Gastroesophageal sphincter (tissue), 4 donors: ENCODE data around the gene TCTA. TPM values are rescaled to one million over a fixed set of nuclear protein-coding genes. Genes with fewer than 3 reads are reported as not detected.
A peak's percentile ranks its signal among the peaks of the same experiment; 100 is the strongest.

ENCODE experiments used
- ATAC-seq: fragments of 150-250 bp; one replicate; pipeline ENCODE4 v1.9.1; 2016; ENCODE audit warnings: mild to moderate bottlenecking, moderate library complexity
- H3K27ac ChIP-seq, 4 donors: fragments of 200-600 bp; sonication (generic) in 3 of 4; 1 replicate in 3 of 4; 2 replicates in 1 of 4; pipeline ENCODE4 v1.5.1; 2016 to 2019
- H3K27me3 ChIP-seq: fragments of 200-600 bp; sonication (generic); one replicate; pipeline ENCODE4 v1.5.1; 2019
- H3K36me3 ChIP-seq, 2 donors: fragments of 200-600 bp; sonication (generic); one replicate each; pipeline ENCODE4 v1.5.1; 2019; ENCODE audit warnings: control low read depth in 1 of 2
- H3K4me1 ChIP-seq, 3 donors: fragments of 200-600 bp; sonication (generic); 1 replicate in 2 of 3; 2 replicates in 1 of 3; pipeline ENCODE4 v1.5.1; 2016 to 2019; ENCODE audit warnings: control low read depth in 2 of 3
- H3K4me3 ChIP-seq, 2 donors: fragments of 200-600 bp; sonication (generic); one replicate each; pipeline ENCODE4 v1.5.1; 2019; ENCODE audit warnings: mild to moderate bottlenecking in 1 of 2, moderate library complexity in 1 of 2
- H3K9me3 ChIP-seq, 3 donors: fragments of 200-600 bp; sonication (generic); one replicate each; pipeline ENCODE4 v1.5.1; 2017 to 2019; ENCODE audit warnings: control low read depth in 2 of 3
- EP300 ChIP-seq: sonication (generic); formaldehyde crosslinking; IDR thresholded peaks from one replicate; pipeline ENCODE4 v1.6.1; 2017; ENCODE audit warnings: antibody characterized with exemption, mild to moderate bottlenecking
- POLR2A ChIP-seq, 2 donors: fragments of 450-650 bp; IDR thresholded peaks; one replicate each; pipeline ENCODE4 v1.6.1; 2017; ENCODE audit warnings: antibody characterized with exemption in 2 of 2, mild to moderate bottlenecking in 2 of 2, moderate library complexity in 1 of 2
- POLR2AphosphoS5 ChIP-seq: sonication (generic); formaldehyde crosslinking; IDR thresholded peaks from one replicate; pipeline ENCODE4 v1.6.1; 2017; ENCODE audit warnings: antibody characterized with exemption
- WGBS, 2 donors: methylation state at CpG; one replicate each; pipeline ENCODE4 v1.1.5; 2018; ENCODE audit warnings: low coverage in 1 of 2; 5-methylcytosine and 5-hydroxymethylcytosine counted together
- total RNA-seq, 4 donors: library from RNA; depleted of rRNA; stranded (reverse); fragments of >200 nt; gene quantifications; one replicate each; pipeline ENCODE4 v1.1.0, GENCODE V29; 2016
- TF ChIP-seq, protein P1 (sequence below), 4 experiments: fragments of 200-600 bp in 2 of 4; fragments of 450-650 bp in 2 of 4; sonication (generic) in 1 of 4; IDR thresholded peaks; one replicate each; pipeline ENCODE4 v1.5.1; 2017 to 2019; ENCODE audit warnings: antibody characterized with exemption in 4 of 4, mild to moderate bottlenecking in 2 of 4, moderate library complexity in 2 of 4

TCTA gene
- total RNA-seq, 4 donors from 2014 or later, result 18.6 to 32.1 (median 25.6) TPM

DNA sequence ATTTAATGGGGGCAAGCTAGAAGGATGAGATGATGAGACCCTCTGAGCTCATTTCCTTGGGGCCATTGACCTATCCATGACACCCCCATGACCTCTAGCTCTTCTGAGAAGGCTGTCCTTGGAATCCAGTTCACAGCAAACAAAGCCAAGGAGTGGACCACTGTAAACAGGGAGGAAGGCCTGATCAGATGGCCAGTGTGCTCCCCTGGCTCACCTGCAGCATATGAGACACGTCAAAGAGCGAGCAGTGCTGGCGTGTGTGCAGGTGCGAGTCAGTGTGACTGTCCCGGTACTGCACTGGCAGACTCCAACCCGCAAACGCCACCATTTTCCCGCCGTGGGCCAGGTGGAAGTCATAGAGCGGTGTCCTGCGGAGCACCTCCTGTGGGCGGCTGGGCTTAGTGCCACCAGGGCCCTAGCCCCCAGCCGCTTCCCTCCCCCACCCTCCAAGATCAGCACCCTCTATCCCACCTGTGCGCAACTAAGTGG is 9.7 kb downstream of the TCTA start:
- no peak for TF ChIP-seq POLR2A (IDR thresholded peaks at IDR 0.05)
- TF ChIP-seq POLR2AphosphoS5, result no peak
- no peak for TF ChIP-seq EP300
- TF ChIP-seq, protein P1, sequence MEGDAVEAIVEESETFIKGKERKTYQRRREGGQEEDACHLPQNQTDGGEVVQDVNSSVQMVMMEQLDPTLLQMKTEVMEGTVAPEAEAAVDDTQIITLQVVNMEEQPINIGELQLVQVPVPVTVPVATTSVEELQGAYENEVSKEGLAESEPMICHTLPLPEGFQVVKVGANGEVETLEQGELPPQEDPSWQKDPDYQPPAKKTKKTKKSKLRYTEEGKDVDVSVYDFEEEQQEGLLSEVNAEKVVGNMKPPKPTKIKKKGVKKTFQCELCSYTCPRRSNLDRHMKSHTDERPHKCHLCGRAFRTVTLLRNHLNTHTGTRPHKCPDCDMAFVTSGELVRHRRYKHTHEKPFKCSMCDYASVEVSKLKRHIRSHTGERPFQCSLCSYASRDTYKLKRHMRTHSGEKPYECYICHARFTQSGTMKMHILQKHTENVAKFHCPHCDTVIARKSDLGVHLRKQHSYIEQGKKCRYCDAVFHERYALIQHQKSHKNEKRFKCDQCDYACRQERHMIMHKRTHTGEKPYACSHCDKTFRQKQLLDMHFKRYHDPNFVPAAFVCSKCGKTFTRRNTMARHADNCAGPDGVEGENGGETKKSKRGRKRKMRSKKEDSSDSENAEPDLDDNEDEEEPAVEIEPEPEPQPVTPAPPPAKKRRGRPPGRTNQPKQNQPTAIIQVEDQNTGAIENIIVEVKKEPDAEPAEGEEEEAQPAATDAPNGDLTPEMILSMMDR (IDR thresholded peaks at IDR 0.05), result no peak
- H3K4me3 ChIP-seq, result peak overlapping the region in 1 of 2 donors; percentile 42
- peaks cover 0 to 28% (median 7%) of the 10 kb centered on the region in 3 donors for H3K4me1 ChIP-seq
- WGBS, 2 donors, result no CpG with 5 or more reads among the region's 14 CpGs
- peaks cover 0 to 68% of the 10 kb centered on the region in 2 donors for H3K36me3 ChIP-seq
- no peak for ATAC-seq
- H3K9me3 ChIP-seq, result no peaks in the 10 kb centered on the region
- H3K27me3 ChIP-seq, result no peaks in the 10 kb centered on the region
- H3K27ac ChIP-seq, result peak overlapping the region in 3 of 4 donors; percentile 12 to 58 (median 49)

DNA sequence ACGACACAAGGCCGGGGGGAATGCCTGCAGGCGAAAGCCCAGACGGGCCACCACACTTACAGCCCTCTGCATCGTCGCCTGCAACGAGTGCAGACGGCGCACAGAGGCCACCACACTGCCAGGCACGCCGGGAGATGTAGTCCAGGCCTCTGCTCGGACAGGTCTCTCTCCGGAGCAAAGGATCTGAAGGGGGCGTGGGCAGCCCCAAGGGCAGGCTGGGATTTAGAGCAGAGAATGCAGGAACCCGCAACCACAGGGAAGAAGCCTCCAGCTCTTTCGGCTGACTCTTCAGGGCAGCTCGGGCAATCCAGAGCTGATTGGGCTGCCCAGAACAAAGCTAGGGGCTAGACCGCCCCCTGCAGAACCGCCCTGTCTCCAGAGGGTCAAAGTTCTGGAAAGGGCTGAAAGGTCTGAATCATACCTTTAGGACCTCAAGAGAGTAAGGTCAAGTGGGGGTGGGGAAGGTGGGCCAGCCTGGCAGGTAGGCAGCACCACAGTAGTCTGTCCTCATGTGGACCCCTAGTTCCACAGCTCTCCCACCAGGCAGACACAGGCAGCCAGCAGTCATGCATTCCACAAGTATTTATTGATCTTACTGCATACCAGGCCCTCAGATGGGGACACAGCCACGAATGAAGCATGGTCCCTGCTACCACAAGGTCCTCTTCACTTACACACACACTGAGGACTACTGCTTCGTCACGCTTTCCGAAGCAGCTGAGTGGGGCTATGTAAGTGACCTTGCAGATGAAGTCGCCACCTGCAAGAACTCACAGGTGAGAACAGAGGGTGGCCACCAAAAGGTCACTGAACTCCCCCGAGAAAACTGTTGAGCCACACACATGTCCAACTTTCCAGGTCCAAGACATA is 10.4 kb downstream of the TCTA start, which contains the start of gene AMT:
Gene AMT, minus strand, starts transcription at position 95 of the 870 bp plus-strand sequence. Its CDS starts 23 bp downstream, at position 72.
- TF ChIP-seq POLR2AphosphoS5, result no peak
- no peak for TF ChIP-seq EP300
- no peak for TF ChIP-seq POLR2A (IDR thresholded peaks at IDR 0.05)
- TF ChIP-seq, protein P1 (IDR thresholded peaks at IDR 0.05), result no peak
- Histone ChIP-seq H3K9me3 (no peaks in the 10 kb centered on the region), H3K4me3 (peak within 1 kb of the TSS in 1 of 2 donors; percentile 42), H3K27me3 (no peaks in the 10 kb centered on the region), H3K27ac (peak within 1 kb of the TSS in 3 of 4 donors; percentile 12 to 58 (median 49)), H3K4me1 (peaks cover 0 to 24% (median 7%) of the 10 kb centered on the region in 3 donors), H3K36me3 (peaks cover 0 to 61% of the 10 kb centered on the region in 2 donors)
- ATAC-seq, result peak; percentile 41
- 20 to 70% methylated on average over 1 to 4 of the region's 25 CpGs for WGBS, 2 donors

DNA sequence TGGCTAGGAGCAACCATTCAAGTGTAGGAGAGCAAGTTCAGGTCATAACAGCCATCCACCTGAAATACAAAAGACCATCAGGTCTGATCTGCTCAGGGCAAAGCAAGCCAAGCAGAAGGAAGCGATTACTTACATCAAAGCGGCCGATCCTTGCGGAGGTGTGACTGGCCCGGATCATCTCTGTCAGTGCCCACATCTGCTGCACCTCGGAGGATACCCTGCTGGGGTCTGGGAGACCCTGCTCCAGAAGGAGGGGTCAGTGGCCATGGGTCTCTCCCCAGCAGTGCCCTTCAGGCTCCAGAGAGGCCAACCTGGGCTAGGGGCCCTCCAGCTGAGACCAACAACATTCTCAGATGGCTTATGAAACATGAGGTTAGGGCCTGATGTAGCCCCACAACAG is 12.6 kb downstream of the TCTA start:
- no peaks in the 10 kb centered on the region for H3K27me3 ChIP-seq
- TF ChIP-seq, protein P1 (IDR thresholded peaks at IDR 0.05), result no peak
- no peak for TF ChIP-seq POLR2AphosphoS5
- no peak for TF ChIP-seq EP300
- no peak for TF ChIP-seq POLR2A (IDR thresholded peaks at IDR 0.05)
- H3K27ac ChIP-seq, result no peak overlapping the region
- peaks cover 0 to 40% (median 7%) of the 10 kb centered on the region in 3 donors for H3K4me1 ChIP-seq
- no peak overlapping the region for H3K4me3 ChIP-seq
- no peaks in the 10 kb centered on the region for H3K9me3 ChIP-seq
- 87% methylated on average over 3 of the region's 6 CpGs; no CpG with 5 or more reads in 1 of the 2 donors for WGBS, 2 donors
- no peak for ATAC-seq
- H3K36me3 ChIP-seq, result peaks cover 0 to 43% of the 10 kb centered on the region in 2 donors

DNA sequence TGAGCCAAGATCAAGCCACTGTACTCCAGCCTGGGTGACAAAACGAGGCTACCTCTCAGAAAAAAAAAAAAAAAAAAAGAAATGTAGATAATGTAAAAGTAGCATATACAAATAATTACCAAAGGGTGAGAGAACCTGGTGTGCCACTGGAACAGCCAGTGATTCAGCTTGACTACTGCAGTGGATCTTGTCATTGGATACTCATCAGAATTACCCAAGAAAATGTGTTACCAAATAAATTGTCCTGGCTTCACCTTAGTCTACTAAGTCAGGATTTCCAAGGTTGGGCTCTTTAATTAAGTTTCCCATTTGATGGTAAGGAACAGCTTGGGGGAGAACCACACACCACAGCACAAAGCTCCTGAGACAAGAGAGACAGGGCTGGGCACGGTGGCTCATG is 15.4 kb downstream of the TCTA start:
- H3K4me1 ChIP-seq, result peaks cover 0 to 26% (median 3%) of the 10 kb centered on the region in 3 donors
- H3K27ac ChIP-seq, result no peak overlapping the region
- TF ChIP-seq EP300 (no peak), POLR2AphosphoS5 (no peak), POLR2A (IDR thresholded peaks at IDR 0.05) (no peak)
- TF ChIP-seq, protein P1 (IDR thresholded peaks at IDR 0.05), result no peak
- H3K4me3 ChIP-seq, result no peak overlapping the region
- no peaks in the 10 kb centered on the region for H3K9me3 ChIP-seq
- H3K36me3 ChIP-seq, result peaks cover 0 to 34% of the 10 kb centered on the region in 2 donors
- H3K27me3 ChIP-seq, result no peaks in the 10 kb centered on the region
- 100% methylated on average over 1 of the region's 2 CpGs for WGBS, 2 donors
- no peak for ATAC-seq
